Stimulated activated CD4-positive, alpha-beta T cell treated with anti-CD3 and anti-CD28 coated beads, Interleukin-12 subunit alpha, Interleukin-12 subunit beta, amount 100 ng/mL, for 24 hours (primary cell): ENCODE data around the gene TSHZ3.

Experiments used
- DNase-seq, 2 experiments: peaks; one replicate each; pipeline ENCODE4 v3.0.0-alpha.2; 2020; ENCODE audit warnings: low read depth in 2 of 2

Gene TSHZ3

GRCh38 chr19:31231237-31231636, 118.0 kb downstream of the TSHZ3 start:
- DNase-seq = no peak

DNA sequence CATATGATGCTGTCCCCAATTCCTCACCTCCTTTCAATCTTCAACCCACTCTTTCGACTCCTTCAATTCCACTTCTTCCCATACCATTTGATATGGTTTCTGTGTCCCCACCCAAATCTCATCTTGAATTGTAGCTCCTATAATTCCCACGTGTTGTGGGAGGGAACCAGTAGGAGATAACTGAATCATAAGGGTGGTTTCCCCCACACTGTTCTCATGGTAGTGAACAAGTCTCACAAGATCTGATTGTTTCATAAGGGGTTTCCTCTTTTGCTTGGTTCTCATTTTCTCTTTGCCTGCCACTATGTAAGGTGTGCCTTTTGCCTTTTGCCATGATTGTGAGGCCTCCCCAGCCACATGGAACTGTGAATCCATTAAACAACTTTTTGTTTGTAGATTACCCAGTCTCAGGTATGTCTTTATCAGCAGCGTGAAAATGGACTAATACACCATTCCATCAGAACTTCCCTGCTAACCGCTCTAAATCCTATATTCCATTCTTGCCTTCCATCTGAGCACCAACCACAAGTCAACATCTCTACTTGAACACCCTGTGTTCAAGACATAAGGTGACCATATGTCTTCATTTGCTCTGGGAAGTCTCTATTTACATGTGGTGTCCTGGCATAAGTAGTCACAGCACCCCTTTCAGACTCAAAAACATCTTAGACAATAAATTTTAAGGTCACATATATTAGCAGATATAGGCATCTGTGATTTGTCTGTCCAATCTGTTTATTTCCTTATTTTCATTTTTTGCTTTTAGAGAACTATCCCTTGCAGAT, 122.9 kb downstream of the TSHZ3 start:
- no peak for DNase-seq
